A673 (cell line): ENCODE measurements around the gene CX3CL1. TPM values are rescaled to one million over a fixed set of nuclear protein-coding genes. Genes with fewer than 3 reads are reported as not detected.

ENCODE experiments used
- BruUV-seq: library from RNA; stranded (reverse); fragments of 400-500 nt; replicated peaks from 2 replicates; lab custom pipeline; 2021; lab: Mats Ljungman, UMichigan
- CTCF ChIA-PET: fragments of 300-600 bp; sonication (Branson Sonifier 250); formaldehyde crosslinking; loops from one replicate; lab custom pipeline; 2022; ENCODE audit warnings: antibody characterized with exemption; lab: Charles Lee
- POLR2A ChIA-PET: fragments of 300-600 bp; sonication (Branson Sonifier 250); formaldehyde crosslinking; loops from one replicate; lab custom pipeline; 2022; ENCODE audit warnings: antibody characterized with exemption; ENCODE audit not compliant: low non-redundant PET; lab: Charles Lee
- DNase-seq: peaks from one replicate; pipeline ENCODE4 v3.0.0-alpha.2; 2015; ENCODE audit warnings: low spot score
- H3K27ac ChIP-seq: fragments of 200-600 bp; sonication (generic); 2 replicates; pipeline ENCODE4 v1.5.1; 2016; ENCODE audit warnings: mixed run types, low read depth, mild to moderate bottlenecking, mixed read lengths, antibody characterized with exemption, low read length; ENCODE audit not compliant: poor library complexity, severe bottlenecking
- H3K27me3 ChIP-seq: fragments of 200-600 bp; sonication (generic); replicated peaks from 2 replicates; pipeline ENCODE4 v1.6.1; 2017; ENCODE audit warnings: mixed run types, low read depth, mild to moderate bottlenecking, mixed read lengths, antibody characterized with exemption, low read length; ENCODE audit not compliant: insufficient read depth, poor library complexity
- H3K36me3 ChIP-seq: fragments of 200-600 bp; sonication (generic); 2 replicates; pipeline ENCODE4 v1.6.1; 2016; ENCODE audit warnings: mixed run types, mild to moderate bottlenecking, mixed read lengths, antibody characterized with exemption, low read length; ENCODE audit not compliant: insufficient read depth, poor library complexity, severe bottlenecking
- H3K4me1 ChIP-seq: fragments of 200-600 bp; sonication (generic); 2 replicates; pipeline ENCODE4 v1.6.1; 2017; ENCODE audit warnings: mixed run types, mild to moderate bottlenecking, mixed read lengths, antibody characterized with exemption, low read length; ENCODE audit not compliant: insufficient read depth, poor library complexity, severe bottlenecking
- H3K4me3 ChIP-seq: fragments of 200-600 bp; sonication (generic); 2 replicates; pipeline ENCODE4 v1.5.1; 2016; ENCODE audit warnings: low read depth, mixed run types, mild to moderate bottlenecking, mixed read lengths, low read length; ENCODE audit not compliant: poor library complexity, severe bottlenecking
- H3K9me3 ChIP-seq: fragments of 200-600 bp; sonication (generic); 2 replicates; pipeline ENCODE4 v1.6.1; 2016; ENCODE audit warnings: mixed run types, low read depth, mild to moderate bottlenecking, mixed read lengths, antibody characterized with exemption, low read length; ENCODE audit not compliant: poor library complexity, severe bottlenecking
- EZH2 ChIP-seq: fragments of 200-600 bp; sonication (generic); IDR thresholded peaks from 2 replicates; pipeline ENCODE4 v1.6.1; 2017; ENCODE audit warnings: borderline replicate concordance, low read depth, mild to moderate bottlenecking, mixed read lengths, antibody characterized with exemption, low read length; ENCODE audit not compliant: poor library complexity, severe bottlenecking
- intact Hi-C: fragments of 100-400 bp; cut with micrococcal nuclease; formaldehyde crosslinking; loops from one replicate; pipeline ENCODE4 v1.10.0; 2022; ENCODE audit not compliant: unreplicated experiment
- total RNA-seq: library from RNA; stranded (reverse); gene quantifications from 2 replicates; pipeline ENCODE4 v1.2.3, GENCODE V29; 2021
- TF ChIP-seq, protein P1 (sequence below): fragments of 300-800, 200-600 bp; sonication (generic); conservative IDR thresholded peaks from 2 replicates; pipeline ENCODE4 v1.5.1; 2017; ENCODE audit warnings: low read depth, mild to moderate bottlenecking, antibody characterized with exemption, low read length, moderate library complexity, mixed read lengths

Gene CX3CL1
- total RNA-seq, 1 experiment from 2014 or later: not detected

DNA sequence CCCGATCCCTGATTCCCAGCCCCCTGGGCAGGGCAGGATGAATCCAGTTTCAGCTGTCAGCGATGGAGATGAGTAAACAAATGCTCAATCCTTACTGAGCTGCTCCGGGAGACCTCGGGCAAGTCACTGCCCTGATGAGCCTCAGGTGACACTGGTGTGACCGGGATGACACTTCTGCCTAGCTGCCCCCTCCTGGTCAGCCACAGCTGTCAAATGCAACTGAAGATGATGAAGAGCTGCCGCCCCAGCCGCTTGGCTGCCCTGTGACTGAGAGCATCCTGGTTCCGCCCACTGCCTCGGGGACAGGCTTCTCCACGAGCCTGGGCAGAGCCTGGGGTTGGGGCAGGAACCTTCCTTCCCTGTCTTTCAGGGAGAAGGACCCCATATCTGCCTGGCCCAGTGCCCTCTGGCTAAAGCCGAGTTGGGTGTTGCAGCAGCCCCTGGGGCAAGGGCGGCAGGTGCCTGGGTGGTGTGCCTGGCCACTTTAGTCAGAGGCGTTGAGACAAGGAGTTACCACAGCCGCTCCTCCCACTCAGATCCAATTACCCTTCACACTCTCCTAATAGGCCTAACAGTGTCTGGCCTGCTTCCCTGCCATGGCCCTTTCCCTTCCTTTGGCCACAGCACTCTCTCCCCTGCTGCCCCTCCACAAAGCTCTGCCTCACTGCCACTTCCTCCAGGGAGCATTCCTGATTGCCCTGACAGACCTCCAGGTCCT lies 37.7 kb downstream of the CX3CL1 start:
- H3K27me3 ChIP-seq: no peaks in the 10 kb centered on the region
- intact Hi-C loops: no loop called here
- no TSS peak for BruUV-seq
- no peaks in the 10 kb centered on the region for H3K4me1 ChIP-seq
- no peak for DNase-seq
- TF ChIP-seq, protein P1, sequence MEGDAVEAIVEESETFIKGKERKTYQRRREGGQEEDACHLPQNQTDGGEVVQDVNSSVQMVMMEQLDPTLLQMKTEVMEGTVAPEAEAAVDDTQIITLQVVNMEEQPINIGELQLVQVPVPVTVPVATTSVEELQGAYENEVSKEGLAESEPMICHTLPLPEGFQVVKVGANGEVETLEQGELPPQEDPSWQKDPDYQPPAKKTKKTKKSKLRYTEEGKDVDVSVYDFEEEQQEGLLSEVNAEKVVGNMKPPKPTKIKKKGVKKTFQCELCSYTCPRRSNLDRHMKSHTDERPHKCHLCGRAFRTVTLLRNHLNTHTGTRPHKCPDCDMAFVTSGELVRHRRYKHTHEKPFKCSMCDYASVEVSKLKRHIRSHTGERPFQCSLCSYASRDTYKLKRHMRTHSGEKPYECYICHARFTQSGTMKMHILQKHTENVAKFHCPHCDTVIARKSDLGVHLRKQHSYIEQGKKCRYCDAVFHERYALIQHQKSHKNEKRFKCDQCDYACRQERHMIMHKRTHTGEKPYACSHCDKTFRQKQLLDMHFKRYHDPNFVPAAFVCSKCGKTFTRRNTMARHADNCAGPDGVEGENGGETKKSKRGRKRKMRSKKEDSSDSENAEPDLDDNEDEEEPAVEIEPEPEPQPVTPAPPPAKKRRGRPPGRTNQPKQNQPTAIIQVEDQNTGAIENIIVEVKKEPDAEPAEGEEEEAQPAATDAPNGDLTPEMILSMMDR: no peak
- TF ChIP-seq EZH2: no peak
- H3K9me3 ChIP-seq: no peaks in the 10 kb centered on the region
- H3K36me3 ChIP-seq: no peaks in the 10 kb centered on the region
- H3K4me3 ChIP-seq: no peak overlapping the region
- CTCF ChIA-PET: no interaction called here
- H3K27ac ChIP-seq: no peak overlapping the region
- POLR2A ChIA-PET: interaction anchor here (0.7 kb wide), 1 partner anchor 12 kb away, joined by 3 read pairs; no protein-coding TSS in a partner anchor

DNA sequence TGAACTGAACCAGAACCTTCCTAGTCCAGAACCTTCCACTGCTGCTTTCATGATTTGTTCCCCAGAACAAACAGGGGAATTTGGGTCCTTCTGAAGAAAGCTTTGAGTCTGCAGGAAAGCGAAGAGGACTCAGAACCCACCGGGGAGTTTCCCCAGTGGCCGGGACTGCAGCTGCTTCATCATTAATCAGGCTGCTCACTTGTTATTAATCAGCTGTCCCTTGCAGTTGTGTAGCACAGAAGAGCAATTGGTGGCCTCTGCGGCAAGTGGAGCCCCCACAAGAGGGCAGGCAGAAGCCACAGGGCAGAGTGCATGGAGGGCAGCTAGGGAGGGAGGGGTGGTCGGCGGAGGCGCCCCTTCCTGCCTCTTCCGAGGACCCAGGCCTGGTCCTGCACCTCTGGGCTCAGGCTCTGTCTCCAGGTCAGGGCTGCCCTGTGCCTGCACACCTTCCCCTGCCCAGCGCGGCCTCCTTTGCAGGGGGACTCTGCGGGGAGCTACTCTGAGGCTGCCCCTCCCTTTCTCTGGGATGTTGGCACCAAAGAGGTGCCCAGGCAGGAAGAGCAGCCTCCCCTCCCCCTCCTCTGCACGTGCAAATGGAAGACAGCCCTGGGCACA lies 39.2 kb downstream of the CX3CL1 start:
- TF ChIP-seq, protein P1: no peak
- no peak for TF ChIP-seq EZH2
- Histone ChIP-seq H3K27ac (no peak overlapping the region), H3K4me1 (no peaks in the 10 kb centered on the region), H3K9me3 (no peaks in the 10 kb centered on the region), H3K27me3 (no peaks in the 10 kb centered on the region), H3K4me3 (no peak overlapping the region), H3K36me3 (no peaks in the 10 kb centered on the region)
- CTCF ChIA-PET: no interaction called here
- intact Hi-C loops: no loop called here
- POLR2A ChIA-PET: no interaction called here
- DNase-seq: no peak
- no TSS peak for BruUV-seq

DNA sequence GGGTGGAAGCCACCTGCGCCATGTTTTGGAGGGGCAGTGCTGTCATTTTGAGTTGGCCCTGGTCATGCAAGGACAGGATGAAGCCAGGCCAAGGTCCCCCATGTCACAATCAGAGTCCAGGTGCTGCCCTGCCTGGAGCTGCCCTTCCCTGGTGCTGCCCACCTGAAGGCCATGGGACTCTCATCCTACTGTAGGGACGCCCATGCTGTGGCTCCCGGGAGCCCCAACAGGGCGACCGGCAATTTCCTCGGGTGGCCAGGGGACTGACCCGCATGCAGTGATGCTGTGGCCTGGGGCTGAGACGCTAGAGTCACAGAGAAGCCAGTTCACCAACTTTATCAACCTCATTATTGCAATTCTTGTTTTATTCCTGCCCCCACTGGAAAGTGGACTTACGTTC lies 40.3 kb downstream of the CX3CL1 start:
- no peaks in the 10 kb centered on the region for H3K27me3 ChIP-seq
- no peak for DNase-seq
- H3K4me1 ChIP-seq: no peaks in the 10 kb centered on the region
- no TSS peak for BruUV-seq
- ChIA-PET CTCF (interaction anchor here (0.9 kb wide), 1 partner anchor 326 kb away, joined by 5 read pairs; no protein-coding TSS in a partner anchor), POLR2A (interaction anchor here (0.6 kb wide), 1 partner anchor 580 kb away, joined by 3 read pairs; no protein-coding TSS in a partner anchor)
- no peak for TF ChIP-seq EZH2
- TF ChIP-seq, protein P1: no peak
- no peaks in the 10 kb centered on the region for H3K9me3 ChIP-seq
- H3K36me3 ChIP-seq: no peaks in the 10 kb centered on the region
- intact Hi-C loops: no loop called here
- no peak overlapping the region for H3K4me3 ChIP-seq
- H3K27ac ChIP-seq: no peak overlapping the region
